ENCODE results near the gene UBA52.

DNA sequence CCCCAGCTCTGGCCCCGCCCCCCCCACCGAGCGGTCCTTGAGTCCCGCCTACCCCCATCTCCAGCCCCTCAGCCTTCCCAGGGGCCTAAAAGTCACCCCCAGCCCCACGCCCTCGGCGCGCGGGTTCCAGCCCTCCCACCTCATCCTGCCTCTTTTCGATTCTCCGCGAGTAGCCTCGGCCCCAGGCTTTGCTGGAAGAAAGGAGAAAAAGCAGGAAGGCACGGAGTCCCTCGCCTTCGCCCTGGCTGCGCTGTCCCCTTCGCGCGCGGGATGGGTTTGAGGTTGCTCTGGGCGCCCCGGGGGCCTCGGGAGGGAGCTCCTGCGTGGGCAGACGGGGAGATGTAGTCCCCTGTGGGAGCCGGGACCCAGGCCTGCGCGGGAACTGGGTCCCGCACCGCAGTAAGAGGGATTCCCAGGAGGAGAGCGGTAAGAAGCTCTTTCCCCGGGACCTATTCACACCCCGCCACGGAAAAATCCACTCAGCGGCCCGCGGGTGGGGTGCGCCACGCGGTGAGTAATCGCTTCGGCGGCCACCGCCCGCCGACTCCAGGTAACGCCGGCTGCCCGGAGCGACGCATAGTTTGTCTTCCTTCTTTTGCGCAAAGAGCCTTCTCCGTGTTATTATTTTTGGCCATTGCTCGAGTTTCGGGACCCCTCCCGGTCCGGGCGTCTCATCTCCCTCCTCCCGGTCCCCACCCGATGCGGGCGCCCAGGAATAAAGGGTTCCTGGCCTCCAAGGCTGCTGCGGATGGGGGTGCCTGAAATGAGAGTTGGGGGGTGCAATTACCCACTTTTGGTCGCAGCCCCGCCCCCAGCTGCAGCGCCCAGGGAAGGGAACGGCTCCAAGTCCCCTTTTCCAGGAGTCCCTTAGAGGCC is 35.8 kb downstream of the UBA52 start:
- TF ChIP-seq, protein P1, sequence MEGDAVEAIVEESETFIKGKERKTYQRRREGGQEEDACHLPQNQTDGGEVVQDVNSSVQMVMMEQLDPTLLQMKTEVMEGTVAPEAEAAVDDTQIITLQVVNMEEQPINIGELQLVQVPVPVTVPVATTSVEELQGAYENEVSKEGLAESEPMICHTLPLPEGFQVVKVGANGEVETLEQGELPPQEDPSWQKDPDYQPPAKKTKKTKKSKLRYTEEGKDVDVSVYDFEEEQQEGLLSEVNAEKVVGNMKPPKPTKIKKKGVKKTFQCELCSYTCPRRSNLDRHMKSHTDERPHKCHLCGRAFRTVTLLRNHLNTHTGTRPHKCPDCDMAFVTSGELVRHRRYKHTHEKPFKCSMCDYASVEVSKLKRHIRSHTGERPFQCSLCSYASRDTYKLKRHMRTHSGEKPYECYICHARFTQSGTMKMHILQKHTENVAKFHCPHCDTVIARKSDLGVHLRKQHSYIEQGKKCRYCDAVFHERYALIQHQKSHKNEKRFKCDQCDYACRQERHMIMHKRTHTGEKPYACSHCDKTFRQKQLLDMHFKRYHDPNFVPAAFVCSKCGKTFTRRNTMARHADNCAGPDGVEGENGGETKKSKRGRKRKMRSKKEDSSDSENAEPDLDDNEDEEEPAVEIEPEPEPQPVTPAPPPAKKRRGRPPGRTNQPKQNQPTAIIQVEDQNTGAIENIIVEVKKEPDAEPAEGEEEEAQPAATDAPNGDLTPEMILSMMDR (IDR thresholded peaks at IDR 0.05; ENCODE audit: insufficient read depth, low read length), result no peak
- no peak for TF ChIP-seq POLR2AphosphoS5 (IDR thresholded peaks at IDR 0.05; ENCODE audit: low read depth)
- TF ChIP-seq, protein P2, sequence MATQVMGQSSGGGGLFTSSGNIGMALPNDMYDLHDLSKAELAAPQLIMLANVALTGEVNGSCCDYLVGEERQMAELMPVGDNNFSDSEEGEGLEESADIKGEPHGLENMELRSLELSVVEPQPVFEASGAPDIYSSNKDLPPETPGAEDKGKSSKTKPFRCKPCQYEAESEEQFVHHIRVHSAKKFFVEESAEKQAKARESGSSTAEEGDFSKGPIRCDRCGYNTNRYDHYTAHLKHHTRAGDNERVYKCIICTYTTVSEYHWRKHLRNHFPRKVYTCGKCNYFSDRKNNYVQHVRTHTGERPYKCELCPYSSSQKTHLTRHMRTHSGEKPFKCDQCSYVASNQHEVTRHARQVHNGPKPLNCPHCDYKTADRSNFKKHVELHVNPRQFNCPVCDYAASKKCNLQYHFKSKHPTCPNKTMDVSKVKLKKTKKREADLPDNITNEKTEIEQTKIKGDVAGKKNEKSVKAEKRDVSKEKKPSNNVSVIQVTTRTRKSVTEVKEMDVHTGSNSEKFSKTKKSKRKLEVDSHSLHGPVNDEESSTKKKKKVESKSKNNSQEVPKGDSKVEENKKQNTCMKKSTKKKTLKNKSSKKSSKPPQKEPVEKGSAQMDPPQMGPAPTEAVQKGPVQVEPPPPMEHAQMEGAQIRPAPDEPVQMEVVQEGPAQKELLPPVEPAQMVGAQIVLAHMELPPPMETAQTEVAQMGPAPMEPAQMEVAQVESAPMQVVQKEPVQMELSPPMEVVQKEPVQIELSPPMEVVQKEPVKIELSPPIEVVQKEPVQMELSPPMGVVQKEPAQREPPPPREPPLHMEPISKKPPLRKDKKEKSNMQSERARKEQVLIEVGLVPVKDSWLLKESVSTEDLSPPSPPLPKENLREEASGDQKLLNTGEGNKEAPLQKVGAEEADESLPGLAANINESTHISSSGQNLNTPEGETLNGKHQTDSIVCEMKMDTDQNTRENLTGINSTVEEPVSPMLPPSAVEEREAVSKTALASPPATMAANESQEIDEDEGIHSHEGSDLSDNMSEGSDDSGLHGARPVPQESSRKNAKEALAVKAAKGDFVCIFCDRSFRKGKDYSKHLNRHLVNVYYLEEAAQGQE (IDR thresholded peaks at IDR 0.05; ENCODE audit: insufficient replicate concordance, low read depth), result no peak
- TF ChIP-seq GABPA (IDR thresholded peaks at IDR 0.05; ENCODE audit: low read depth), result no peak

Measured in HL-60 (cell line).